Measurements from ENCODE around the gene PNMT.

The PNMT gene

GRCh38 chr17:39714234-39714633 lies 46.0 kb downstream of the PNMT start:
- DNase-seq = no peak

- DNase-seq = no peak
Observed at GRCh38 chr17:39715375-39716072, 47.3 kb downstream of the PNMT start.

GRCh38 chr17:39716073-39716818 lies 48.0 kb downstream of the PNMT start:
- no peak for DNase-seq

GRCh38 chr17:39716879-39717536 lies 48.8 kb downstream of the PNMT start:
- DNase-seq = no peak

GRCh38 chr17:39717660-39718059 lies 49.4 kb downstream of the PNMT start:
- DNase-seq = no peak

- DNase-seq = no peak
Observed at GRCh38 chr17:39719563-39720355, 51.5 kb downstream of the PNMT start.
